ENCODE data around the gene C20orf204. TPM values are rescaled to one million over a fixed set of nuclear protein-coding genes. Genes with fewer than 3 reads are reported as not detected.

The C20orf204 gene
- total and polyA plus RNA-seq, 9 of the 15 experiments (the other 6 are each of a cell fraction or from before 2014, with no cell fraction given): 0.11 to 1.1 (median 0.36) TPM; not detected in 2

- no peak for TF ChIP-seq ZBTB9 (CRISPR knock-in tag; IDR thresholded peaks at IDR 0.05)
Measured at GRCh38 chr20:64022671-64023360, 13.2 kb upstream of the C20orf204 start (continued).

- no peaks in the 10 kb centered on the region for H3K9me1 ChIP-seq (ENCODE audit: control insufficient read depth, insufficient read depth, low read length)
- no peak for TF ChIP-seq NFYB (IDR thresholded peaks at IDR 0.05; ENCODE audit: extremely low read depth, insufficient read length)
- no peak for TF ChIP-seq ZNF407 (IDR thresholded peaks at IDR 0.05; ENCODE audit: low read depth)
- no peak for TF ChIP-seq ZNF143 (CRISPR knock-in tag; IDR thresholded peaks at IDR 0.05)
- TF ChIP-seq XRCC3 (IDR thresholded peaks at IDR 0.05): no peak
- no peak for TF ChIP-seq SAFB (IDR thresholded peaks at IDR 0.05; ENCODE audit: borderline replicate concordance, low read depth, low read length)
- no peak for TF ChIP-seq NFXL1 (CRISPR knock-in tag; IDR thresholded peaks at IDR 0.05)
- TF ChIP-seq SOX6 (IDR thresholded peaks at IDR 0.05): no peak
- TF ChIP-seq ZNF561 (CRISPR knock-in tag; conservative IDR thresholded peaks at IDR 0.05): no peak
Measured at GRCh38 chr20:64023361-64024140, 12.4 kb upstream of the C20orf204 start.

More at GRCh38 chr20:64023361-64024140, 12.4 kb upstream of the C20orf204 start:
- Histone ChIP-seq H3K9ac (ENCODE audit: insufficient read depth in 1 of 2, low read depth in 2 of 2, low read length in 2 of 2) (no peak overlapping the region), H3K36me3 (ENCODE audit: control insufficient read depth, insufficient read depth, low read length) (peaks cover 89% of the 10 kb centered on the region; the same call in 2 of the 3 replicates), H3K79me2 (ENCODE audit: control insufficient read depth, insufficient read depth, low read length) (no peaks in the 10 kb centered on the region), H2AFZ (ENCODE audit: low read depth, low read length) (no peak overlapping the region), H3K4me1 (replicated peaks in 1 of 2; ENCODE audit: control insufficient read depth in 2 of 2, insufficient read depth in 2 of 2, low read length in 2 of 2) (peaks cover 0 to 7% of the 10 kb centered on the region in 2 experiments; a peak in 1 of 5 replicates), H4K20me1 (replicated peaks; ENCODE audit: control insufficient read depth, insufficient read depth, low read length) (peaks cover 3% of the 10 kb centered on the region; the same call in 1 of the 2 replicates), H3K27me3 (ENCODE audit: control insufficient read depth in 2 of 2, insufficient read depth in 2 of 2, low read length in 2 of 2) (no peaks in the 10 kb centered on the region), H3K4me3 (no peak overlapping the region), H3K9me3 (replicated peaks; ENCODE audit: control insufficient read depth, insufficient read depth, low read depth, low read length) (no peaks in the 10 kb centered on the region), H3K27ac (ENCODE audit: extremely low read depth, low read depth, low read length) (no peak overlapping the region), H3K4me2 (ENCODE audit: insufficient read depth, low read length) (no peak overlapping the region)
- ATAC-seq: no peak
- intact Hi-C loops (cut with micrococcal nuclease): no loop called here
- in situ Hi-C loops (cut with MboI): no loop called here
- CTCF ChIA-PET (ENCODE audit: low intra/inter-chr PET ratio): no interaction called here
- POLR2A ChIA-PET: no interaction called here
- BruUV-seq (replicated peaks): no TSS peak
- no peak for FAIRE-seq
- DNase-seq (ENCODE audit: extremely low read depth in 1 of 4, low spot score in 3 of 4): no peak
- WGBS (ENCODE audit: insufficient coverage, low coverage, missing lambda C conversion rate): 89% methylated on average over 15 of the region's 15 CpGs
